Activated T-cell treated with anti-CD3 and anti-CD28 coated beads, Interleukin-2, amount 50 U/mL, for 4 hours (primary cell): ENCODE results near the gene PRKCE. TPM values are rescaled to one million over a fixed set of nuclear protein-coding genes. Genes with fewer than 3 reads are reported as not detected.

Experiments
- ATAC-seq, 2 donors: fragments of 200-7000 bp; cut with Tn5 transposase; one replicate each; pipeline ENCODE4 v1.10.0; 2021
- DNase-seq: peaks from one replicate; pipeline ENCODE4 v3.0.0-alpha.2; 2020
- H3K27me3 Mint-ChIP-seq: one replicate; pipeline ENCODE4 v1.8.0; 2021; ENCODE audit warnings: low read depth, mixed read lengths
- H3K36me3 Mint-ChIP-seq: one replicate; pipeline ENCODE4 v1.8.0; 2022; ENCODE audit warnings: mixed read lengths; ENCODE audit not compliant: insufficient read depth
- H3K4me1 Mint-ChIP-seq: one replicate; pipeline ENCODE4 v1.8.0; 2021; ENCODE audit warnings: low read depth, mixed read lengths
- H3K4me3 Mint-ChIP-seq: one replicate; pipeline ENCODE4 v1.8.0; 2021; ENCODE audit warnings: mild to moderate bottlenecking, moderate library complexity, mixed read lengths
- H3K9me3 Mint-ChIP-seq: one replicate; pipeline ENCODE4 v1.8.0; 2021; ENCODE audit warnings: mixed read lengths
- total RNA-seq, 3 donors: library from RNA; stranded (reverse); gene quantifications; one replicate each; pipeline ENCODE4 v1.2.1, GENCODE V29; 2021

The PRKCE gene
- total RNA-seq, 3 donors from 2014 or later: 9.1 to 9.5 (median 9.2) TPM

DNA sequence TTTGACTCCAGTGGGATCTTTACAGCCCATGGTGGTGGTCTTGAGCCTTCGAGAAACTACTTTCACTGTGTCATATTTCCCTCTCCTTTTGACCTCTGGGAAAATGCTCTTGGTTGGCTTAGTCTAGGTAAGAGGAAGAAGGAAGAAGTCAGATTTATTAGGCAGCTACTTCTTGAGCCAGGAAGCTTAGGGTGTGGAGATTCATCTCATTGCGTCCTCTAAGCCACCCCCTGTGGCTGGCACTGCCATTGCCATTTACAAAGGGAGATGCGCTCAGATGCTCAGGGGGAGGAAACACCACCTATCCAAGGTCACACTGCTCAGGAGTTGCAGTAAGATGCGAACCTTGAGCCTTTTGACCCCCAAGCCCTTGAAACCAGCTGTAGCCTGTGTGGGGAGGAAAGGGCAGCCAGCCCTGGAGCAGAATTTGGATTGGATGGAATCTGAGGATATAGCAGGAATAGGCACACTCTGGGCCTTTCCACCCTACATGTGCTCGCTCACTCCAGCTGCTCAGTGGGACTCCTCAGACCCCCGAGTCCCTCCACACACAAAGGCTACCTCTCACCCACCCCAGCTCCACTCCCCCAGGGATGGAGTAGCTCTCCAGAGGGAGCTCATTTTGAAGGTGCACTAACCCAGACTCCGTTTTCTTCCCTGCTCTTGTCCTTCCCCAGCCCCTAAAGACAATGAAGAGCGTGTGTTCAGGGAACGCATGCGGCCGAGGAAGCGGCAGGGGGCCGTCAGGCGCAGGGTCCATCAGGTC is 324.5 kb downstream of the PRKCE start:
- H3K4me3 Mint-ChIP-seq: no peak overlapping the region
- no peak for DNase-seq
- no peak for ATAC-seq
- no peaks in the 10 kb centered on the region for H3K9me3 Mint-ChIP-seq
- peaks cover 4% of the 10 kb centered on the region for H3K36me3 Mint-ChIP-seq
- no peaks in the 10 kb centered on the region for H3K27me3 Mint-ChIP-seq
- no peaks in the 10 kb centered on the region for H3K4me1 Mint-ChIP-seq

DNA sequence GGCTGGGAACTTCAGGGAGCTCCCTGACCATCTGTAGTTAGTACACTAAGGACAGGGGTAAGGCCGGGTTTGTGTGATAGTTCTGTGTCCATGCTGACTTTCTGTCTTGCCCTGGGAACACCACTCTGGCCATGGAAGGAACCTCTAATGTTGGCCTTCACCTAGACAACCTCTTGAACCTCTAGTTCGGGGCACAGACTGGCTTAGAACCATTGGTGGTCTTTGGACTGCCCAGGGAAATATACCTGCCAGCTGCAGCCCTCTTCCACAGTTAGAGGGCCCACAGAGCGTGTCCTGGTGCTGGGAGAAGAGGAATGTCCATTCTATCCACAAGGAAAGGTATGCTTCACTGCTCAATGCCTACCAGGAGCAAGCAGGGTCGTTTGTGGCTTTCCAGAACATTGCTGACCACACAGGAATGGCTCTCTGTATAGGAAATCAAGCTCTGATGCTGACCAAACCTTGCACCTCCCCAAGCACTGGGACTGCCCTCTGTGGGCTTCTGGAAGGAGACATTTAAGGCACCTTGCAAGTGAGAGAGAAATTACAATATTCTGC is 326.9 kb downstream of the PRKCE start:
- peaks cover 15% of the 10 kb centered on the region for H3K36me3 Mint-ChIP-seq
- ATAC-seq (no peak), DNase-seq (no peak)
- no peaks in the 10 kb centered on the region for H3K9me3 Mint-ChIP-seq
- no peak overlapping the region for H3K4me3 Mint-ChIP-seq
- no peaks in the 10 kb centered on the region for H3K4me1 Mint-ChIP-seq
- H3K27me3 Mint-ChIP-seq: no peaks in the 10 kb centered on the region

DNA sequence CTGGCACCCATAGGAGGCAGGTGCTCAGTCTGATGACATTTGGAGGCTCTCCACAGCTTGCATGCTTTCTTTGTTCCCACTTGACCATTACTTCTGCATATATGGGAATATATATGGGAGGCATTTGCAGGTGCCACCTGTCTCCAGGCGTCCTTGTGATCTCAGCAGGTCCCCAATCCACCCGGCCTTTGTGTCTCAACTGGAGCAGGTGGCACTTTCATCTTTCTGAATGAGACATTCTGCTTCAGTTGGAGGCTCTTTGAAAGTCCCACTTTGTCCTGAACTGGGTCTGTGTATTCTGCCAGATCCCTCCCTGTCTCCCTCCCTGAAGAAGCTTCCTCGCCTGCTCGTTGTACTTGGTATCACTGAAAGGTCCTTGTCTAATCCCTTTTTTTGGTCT is 327.6 kb downstream of the PRKCE start:
- Mint-ChIP-seq H3K36me3 (peaks cover 15% of the 10 kb centered on the region), H3K9me3 (no peaks in the 10 kb centered on the region), H3K4me1 (no peaks in the 10 kb centered on the region), H3K4me3 (no peak overlapping the region), H3K27me3 (no peaks in the 10 kb centered on the region)
- no peak for ATAC-seq
- no peak for DNase-seq

DNA sequence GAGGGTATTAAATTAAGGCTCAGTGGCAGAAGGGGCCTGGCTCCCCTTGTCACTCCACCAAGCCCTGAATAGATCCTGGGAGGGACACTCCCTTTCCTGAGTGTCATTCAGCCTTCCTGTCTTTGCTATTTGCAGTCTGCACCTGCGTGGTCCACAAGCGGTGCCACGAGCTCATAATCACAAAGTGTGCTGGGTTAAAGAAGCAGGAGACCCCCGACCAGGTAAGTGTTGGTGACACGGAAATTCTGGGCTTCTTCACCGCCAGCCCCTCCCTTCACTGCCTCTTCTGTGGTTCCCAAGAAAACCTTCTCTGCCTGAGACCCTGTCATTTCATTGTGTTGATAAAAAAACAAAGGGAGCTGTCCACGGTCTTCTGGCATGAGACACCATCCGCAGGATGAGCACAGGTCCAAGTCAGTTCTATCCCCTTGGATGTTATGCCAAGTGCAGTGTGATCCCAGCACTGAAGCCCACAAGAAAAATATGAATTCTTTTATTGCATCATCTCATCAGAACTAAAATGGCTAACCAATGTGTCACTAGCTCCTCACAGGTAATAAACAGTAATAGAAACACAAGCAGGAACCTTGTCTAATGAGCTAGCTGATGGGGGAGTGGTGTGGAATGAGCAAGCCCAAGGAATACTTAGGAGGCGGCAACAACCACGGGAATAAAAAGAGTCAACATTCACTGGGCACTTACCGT is 328.8 kb downstream of the PRKCE start:
- DNase-seq (no peak), ATAC-seq (no peak)
- H3K4me3 Mint-ChIP-seq: no peak overlapping the region
- no peaks in the 10 kb centered on the region for H3K27me3 Mint-ChIP-seq
- peaks cover 3% of the 10 kb centered on the region for H3K4me1 Mint-ChIP-seq
- no peaks in the 10 kb centered on the region for H3K9me3 Mint-ChIP-seq
- peaks cover 24% of the 10 kb centered on the region for H3K36me3 Mint-ChIP-seq

DNA sequence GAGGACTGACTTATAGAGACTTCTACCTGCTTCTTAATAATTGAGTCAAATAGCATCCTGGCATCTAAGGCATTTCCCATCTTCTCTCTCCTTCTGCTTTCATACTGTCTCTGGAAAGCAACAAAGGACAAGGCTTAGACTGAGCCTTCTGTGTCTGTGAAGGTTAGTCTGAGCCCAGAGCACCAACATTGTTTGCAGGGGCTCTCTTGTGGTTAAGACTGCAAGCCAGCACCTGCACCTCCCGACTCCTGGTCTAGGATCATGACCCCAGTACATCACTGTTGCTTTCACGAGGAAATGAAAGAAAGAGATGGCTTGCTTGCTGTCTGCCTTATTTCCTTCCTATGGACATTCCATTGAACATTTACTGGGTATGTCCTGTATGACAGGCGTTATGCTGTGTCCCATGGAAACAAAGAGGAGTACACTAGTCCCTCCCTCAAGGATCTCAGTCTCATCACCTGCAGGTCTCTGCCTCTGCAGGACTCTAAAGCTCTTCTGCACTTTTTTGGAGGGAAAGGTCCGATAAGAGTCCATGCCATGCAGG is 330.0 kb downstream of the PRKCE start:
- Mint-ChIP-seq H3K9me3 (no peaks in the 10 kb centered on the region), H3K27me3 (no peaks in the 10 kb centered on the region), H3K4me1 (peaks cover 3% of the 10 kb centered on the region), H3K4me3 (no peak overlapping the region), H3K36me3 (peaks cover 28% of the 10 kb centered on the region)
- no peak for ATAC-seq
- no peak for DNase-seq

DNA sequence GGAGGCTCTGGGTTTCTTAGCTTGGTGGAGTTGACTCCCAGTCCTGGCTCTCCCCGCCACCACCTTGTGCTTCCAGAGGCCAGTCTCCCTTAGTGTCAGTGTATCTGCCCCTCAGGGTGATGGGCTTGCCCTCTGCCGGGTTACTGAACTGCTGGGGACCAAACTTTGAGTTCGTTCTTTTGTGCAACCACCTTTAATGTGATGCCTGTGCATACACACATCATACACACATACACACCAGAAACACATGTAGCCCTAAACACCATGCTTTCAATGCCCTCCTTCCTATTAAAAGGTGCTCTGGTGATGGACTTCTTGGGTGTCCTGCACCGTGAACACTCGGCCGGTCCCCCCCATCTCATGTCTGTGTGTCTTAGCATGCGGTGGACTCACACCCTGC is 330.6 kb downstream of the PRKCE start:
- Mint-ChIP-seq H3K27me3 (no peaks in the 10 kb centered on the region), H3K9me3 (no peaks in the 10 kb centered on the region), H3K4me1 (peaks cover 3% of the 10 kb centered on the region), H3K36me3 (peaks cover 28% of the 10 kb centered on the region), H3K4me3 (no peak overlapping the region)
- DNase-seq (no peak), ATAC-seq (no peak)

DNA sequence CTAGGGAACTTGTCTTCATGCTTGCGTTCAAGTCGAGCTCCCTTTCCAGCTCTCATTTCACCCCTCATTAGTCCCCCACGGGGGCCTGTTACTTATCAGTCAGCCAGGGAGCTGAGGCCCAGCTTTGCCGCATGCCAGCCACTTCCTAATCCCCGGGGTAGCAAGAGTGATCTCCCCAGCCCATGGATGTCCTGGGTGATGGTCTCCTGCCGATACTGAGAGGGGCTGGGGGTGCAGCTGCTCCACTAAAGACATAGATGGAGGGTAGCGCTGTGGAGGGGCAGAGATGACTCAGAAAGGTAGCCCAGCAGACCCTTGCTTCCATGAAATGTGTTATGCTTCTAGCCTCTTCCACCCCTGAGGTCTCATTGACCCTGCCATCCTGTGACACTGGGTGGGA is 331.7 kb downstream of the PRKCE start:
- Mint-ChIP-seq H3K9me3 (no peaks in the 10 kb centered on the region), H3K27me3 (no peaks in the 10 kb centered on the region), H3K4me3 (no peak overlapping the region), H3K36me3 (peaks cover 28% of the 10 kb centered on the region), H3K4me1 (peaks cover 3% of the 10 kb centered on the region)
- DNase-seq: no peak
- no peak for ATAC-seq

DNA sequence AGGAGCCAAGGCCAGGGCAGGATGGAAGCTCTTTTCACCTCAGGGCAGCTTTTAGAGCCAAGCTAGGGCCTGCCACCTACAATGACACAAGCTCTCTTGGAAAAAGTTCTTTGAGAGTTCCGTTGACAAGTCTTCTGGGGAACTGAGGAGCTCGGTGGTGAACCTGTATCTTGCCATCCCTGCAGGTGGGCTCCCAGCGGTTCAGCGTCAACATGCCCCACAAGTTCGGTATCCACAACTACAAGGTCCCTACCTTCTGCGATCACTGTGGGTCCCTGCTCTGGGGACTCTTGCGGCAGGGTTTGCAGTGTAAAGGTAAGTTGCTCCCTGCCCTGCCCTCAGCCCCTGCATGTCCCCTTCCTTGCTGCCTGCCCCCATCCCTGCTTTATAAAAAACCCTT is 332.9 kb downstream of the PRKCE start:
- Mint-ChIP-seq H3K36me3 (peaks cover 29% of the 10 kb centered on the region), H3K9me3 (no peaks in the 10 kb centered on the region), H3K4me1 (peaks cover 3% of the 10 kb centered on the region), H3K4me3 (no peak overlapping the region), H3K27me3 (no peaks in the 10 kb centered on the region)
- DNase-seq (no peak), ATAC-seq (no peak)

DNA sequence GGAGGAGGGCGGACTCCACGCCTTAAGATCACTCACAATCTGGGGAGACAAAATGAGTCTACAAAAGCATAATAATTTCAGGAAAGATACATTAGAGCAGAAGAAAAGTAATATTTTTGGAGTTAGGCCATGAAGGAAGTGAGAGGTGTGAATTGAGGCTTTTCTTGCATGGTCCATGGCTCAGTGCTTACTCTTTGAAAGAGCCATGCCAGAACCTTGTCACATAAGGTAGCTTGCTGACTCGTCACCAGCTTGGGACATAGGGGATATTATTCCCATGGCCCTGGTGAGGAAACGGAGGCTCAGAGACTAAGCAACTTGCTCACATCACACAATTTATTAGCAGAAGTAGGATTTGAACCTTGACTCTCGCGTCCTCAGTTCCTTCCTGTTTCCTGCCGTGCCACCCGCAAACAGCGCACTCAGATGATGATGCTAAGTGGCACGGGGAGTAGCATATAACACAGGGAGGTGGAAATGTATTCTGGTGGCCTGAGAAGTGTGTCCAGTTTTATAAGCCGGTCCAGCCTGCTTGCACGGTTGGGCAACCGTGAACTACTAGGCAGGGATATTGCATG is 333.5 kb downstream of the PRKCE start:
- ATAC-seq (no peak), DNase-seq (no peak)
- Mint-ChIP-seq H3K4me3 (no peak overlapping the region), H3K9me3 (no peaks in the 10 kb centered on the region), H3K36me3 (peaks cover 27% of the 10 kb centered on the region), H3K27me3 (no peaks in the 10 kb centered on the region), H3K4me1 (peaks cover 3% of the 10 kb centered on the region)

DNA sequence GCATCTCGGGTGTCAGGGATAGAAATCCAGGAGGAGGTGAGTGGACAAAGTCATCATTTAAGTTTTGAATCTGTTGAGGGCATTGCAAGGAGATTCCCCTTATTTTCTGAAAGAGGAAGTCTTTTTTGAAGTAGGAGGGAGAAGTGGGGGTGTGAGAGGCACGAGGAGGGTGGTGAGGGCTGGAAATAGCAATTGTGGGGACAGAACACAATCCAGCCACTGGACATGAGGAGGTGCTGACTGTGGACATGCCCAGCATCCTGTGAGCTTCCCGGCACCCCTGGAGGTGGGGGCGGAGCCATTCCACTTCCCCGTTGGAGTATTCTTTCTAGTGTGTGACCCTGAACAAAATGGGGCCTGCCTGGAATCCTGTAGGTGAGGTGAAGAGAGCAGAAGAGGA is 335.0 kb downstream of the PRKCE start:
- peaks cover 3% of the 10 kb centered on the region for H3K4me1 Mint-ChIP-seq
- H3K9me3 Mint-ChIP-seq: no peaks in the 10 kb centered on the region
- DNase-seq (no peak), ATAC-seq (no peak)
- no peaks in the 10 kb centered on the region for H3K27me3 Mint-ChIP-seq
- peaks cover 27% of the 10 kb centered on the region for H3K36me3 Mint-ChIP-seq
- H3K4me3 Mint-ChIP-seq: no peak overlapping the region

DNA sequence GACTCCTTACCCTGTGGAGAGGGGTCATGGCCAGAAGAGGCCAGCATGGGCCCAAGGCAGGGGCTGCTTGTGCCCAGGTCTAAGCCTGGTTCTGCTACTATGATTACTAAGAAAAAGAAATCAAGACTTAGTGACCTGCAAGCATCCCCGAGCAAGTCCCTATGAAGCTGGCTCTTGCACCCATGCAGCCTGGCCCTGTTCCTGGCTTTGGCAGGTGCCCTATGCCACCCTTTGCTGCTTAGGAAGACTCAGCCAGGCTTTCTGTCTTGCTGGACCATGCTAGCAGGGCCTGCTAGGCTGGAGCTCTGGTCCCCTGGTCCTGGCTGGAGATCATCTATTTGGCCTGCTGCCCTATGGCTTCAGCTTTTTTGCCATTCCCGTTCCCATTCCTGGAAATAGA is 336.4 kb downstream of the PRKCE start:
- DNase-seq: no peak
- no peak overlapping the region for H3K4me3 Mint-ChIP-seq
- peaks cover 3% of the 10 kb centered on the region for H3K4me1 Mint-ChIP-seq
- H3K36me3 Mint-ChIP-seq: peaks cover 17% of the 10 kb centered on the region
- H3K9me3 Mint-ChIP-seq: no peaks in the 10 kb centered on the region
- no peaks in the 10 kb centered on the region for H3K27me3 Mint-ChIP-seq
- no peak for ATAC-seq

DNA sequence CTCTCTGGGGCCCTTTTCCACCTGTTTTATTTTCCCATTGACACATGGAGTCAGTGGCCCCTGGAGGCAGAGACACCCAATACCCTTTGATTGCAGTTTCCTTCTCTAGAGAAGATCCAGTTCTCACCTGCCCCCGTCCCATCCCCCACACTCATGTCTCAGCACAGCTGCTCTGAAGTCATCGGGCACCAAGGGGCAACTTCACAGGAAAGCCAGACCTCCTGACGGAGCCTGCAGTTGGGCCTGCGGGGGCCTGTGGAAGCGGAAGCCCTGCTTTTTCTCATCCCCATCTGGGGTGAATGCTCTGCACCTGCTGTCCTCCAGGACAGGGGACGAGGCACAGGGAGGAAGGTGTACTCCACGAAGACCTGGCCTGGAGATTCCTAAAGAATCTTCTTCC is 337.4 kb downstream of the PRKCE start:
- no peak for ATAC-seq
- Mint-ChIP-seq H3K27me3 (no peaks in the 10 kb centered on the region), H3K9me3 (no peaks in the 10 kb centered on the region), H3K4me1 (peaks cover 6% of the 10 kb centered on the region), H3K4me3 (no peak overlapping the region), H3K36me3 (peaks cover 17% of the 10 kb centered on the region)
- no peak for DNase-seq

DNA sequence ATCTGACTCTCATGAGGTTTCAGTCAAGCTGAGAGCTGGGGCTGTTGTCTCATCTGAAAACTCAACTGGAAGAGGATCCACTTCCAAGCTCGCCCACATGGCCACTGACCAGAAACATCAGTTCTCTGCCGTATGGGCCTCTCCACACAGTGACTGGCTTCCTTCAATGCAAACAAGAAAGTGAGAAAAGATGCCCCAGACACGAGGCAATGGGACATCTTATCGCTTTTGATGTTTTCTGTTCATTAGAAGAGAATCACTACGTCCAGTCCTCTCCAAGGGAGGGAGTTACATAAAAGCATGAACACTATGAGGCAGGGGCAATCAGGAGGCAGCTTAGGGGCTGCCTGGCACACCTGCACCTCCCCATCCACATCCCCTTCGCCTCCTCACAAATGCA is 338.7 kb downstream of the PRKCE start:
- peaks cover 3% of the 10 kb centered on the region for H3K4me1 Mint-ChIP-seq
- H3K27me3 Mint-ChIP-seq: no peaks in the 10 kb centered on the region
- no peak for DNase-seq
- no peak overlapping the region for H3K4me3 Mint-ChIP-seq
- no peaks in the 10 kb centered on the region for H3K9me3 Mint-ChIP-seq
- peaks cover 8% of the 10 kb centered on the region for H3K36me3 Mint-ChIP-seq
- no peak for ATAC-seq

DNA sequence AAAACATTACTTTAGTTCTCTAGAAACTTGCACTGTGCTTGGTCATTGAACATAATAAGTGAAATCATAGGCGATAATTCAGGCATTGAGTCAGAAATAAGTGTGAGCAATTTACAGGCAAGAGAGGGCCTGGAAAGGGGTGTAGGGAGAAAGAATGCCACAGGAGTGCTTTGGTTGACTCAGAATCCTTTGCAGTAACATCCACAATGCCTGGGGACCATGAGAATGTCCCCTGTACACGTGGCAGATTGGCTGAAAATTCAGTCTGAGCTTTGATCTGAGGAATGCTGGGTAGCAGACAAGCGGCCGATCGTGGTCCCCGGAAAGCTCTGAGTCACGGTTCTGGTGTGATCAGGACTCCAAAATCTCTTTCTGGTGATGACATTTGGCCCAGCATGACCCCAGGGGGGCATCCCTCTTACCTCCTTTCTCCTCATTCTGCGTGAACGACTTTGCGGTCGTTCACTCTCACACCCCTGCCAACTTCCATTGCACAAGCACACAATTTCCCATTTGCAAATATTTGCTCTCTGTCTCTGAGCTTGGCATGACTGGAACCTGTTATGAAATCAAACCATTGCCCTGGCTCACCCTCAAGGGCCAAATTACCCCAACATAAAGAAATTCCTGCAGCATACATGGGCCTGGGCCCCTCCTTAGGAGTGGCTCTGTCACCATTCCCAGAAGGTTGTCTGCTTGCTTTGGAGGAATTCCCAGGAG is 340.7 kb downstream of the PRKCE start:
- no peaks in the 10 kb centered on the region for H3K27me3 Mint-ChIP-seq
- DNase-seq (no peak), ATAC-seq (no peak)
- H3K4me3 Mint-ChIP-seq: no peak overlapping the region
- H3K36me3 Mint-ChIP-seq: peaks cover 4% of the 10 kb centered on the region
- H3K4me1 Mint-ChIP-seq: peaks cover 3% of the 10 kb centered on the region
- H3K9me3 Mint-ChIP-seq: no peaks in the 10 kb centered on the region
